ENCODE data around the gene PPP2R1B.

Gene PPP2R1B

GRCh38 chr11:111748035-111748804, 18.0 kb downstream of the PPP2R1B start:
- DNase-seq (ENCODE audit: low read depth, low spot score): no peak

- DNase-seq (ENCODE audit: low read depth, low spot score): no peak
Measured at GRCh38 chr11:111745719-111746504, 20.3 kb downstream of the PPP2R1B start.

DNA sequence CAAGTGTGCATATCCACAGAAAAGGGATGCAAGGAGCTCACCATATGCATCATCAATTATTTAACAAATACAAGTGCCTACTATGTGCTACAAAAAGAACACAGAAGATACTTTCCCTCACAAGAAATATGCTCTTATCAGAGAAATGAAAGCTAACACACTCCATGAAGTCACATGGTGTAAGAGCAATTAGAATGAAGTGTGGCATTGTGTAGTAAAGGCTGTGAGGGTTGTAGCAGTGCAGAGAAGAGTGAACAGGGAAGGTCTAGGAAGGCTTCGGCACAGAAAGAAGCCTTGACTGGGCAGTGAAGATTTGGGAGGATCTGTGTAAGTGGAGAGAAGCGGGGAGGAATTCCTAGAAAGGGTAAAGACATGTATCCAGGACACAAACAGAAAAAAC, 22.5 kb downstream of the PPP2R1B start:
- DNase-seq (ENCODE audit: low read depth, low spot score): no peak

DNA sequence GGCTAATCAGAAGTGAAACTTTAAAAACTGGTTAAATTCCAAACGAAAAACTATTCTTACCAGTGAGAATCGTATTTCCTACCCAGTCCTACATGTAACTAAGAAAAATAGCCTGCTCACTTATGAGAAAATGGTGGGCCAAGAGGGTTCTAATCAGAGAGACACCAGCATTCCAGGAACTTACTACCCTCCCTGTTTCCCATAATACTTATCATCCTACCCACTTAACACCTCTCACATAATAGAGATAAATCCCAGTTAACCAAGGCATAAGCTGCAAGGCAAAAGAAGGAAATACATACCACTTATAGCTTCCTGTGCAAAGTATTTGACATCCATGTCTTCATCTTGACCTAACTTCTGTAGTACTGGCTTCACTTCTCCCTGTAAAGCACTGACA, 24.4 kb downstream of the PPP2R1B start:
- DNase-seq (ENCODE audit: low read depth, low spot score): no peak

GRCh38 chr11:111739299-111739698, 26.9 kb downstream of the PPP2R1B start:
- DNase-seq (ENCODE audit: low read depth, low spot score): no peak

DNA sequence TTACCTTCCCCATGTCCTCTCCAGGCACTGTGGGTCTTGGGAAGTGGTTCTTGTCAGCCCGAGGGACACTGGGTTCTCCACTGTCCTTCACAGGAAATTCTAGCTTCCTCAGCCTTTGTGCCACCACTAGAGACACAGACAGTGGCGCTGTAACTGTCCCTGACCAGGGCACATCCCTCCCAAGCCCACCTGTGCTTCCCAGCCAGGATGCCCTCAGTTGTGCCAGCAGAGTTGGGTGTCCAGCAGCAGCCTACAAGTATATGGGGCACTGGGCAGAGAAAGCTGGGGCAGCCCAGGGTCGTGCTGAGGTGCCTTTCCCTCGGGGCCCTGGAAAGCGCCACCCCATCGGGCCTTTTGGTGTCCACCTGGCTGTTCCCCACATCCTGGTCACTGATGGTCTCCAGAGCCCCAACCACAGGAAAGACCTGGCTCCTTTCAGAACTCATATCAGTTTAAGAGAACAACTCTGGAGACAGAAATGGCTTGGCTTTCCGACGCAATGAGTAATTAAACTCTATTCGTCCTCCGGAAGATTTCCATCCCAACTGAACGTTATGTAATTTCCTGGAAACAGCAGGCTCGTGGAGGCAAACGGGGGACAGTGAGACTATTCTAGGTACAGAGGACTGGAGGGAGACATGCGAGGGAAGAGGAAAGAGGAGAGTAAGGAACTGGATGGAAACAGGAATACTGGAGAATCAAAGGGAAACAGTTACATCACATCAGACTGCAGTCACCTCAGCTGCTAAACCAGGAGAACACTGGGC, 28.6 kb downstream of the PPP2R1B start:
- no peak for DNase-seq (ENCODE audit: low read depth, low spot score)

DNA sequence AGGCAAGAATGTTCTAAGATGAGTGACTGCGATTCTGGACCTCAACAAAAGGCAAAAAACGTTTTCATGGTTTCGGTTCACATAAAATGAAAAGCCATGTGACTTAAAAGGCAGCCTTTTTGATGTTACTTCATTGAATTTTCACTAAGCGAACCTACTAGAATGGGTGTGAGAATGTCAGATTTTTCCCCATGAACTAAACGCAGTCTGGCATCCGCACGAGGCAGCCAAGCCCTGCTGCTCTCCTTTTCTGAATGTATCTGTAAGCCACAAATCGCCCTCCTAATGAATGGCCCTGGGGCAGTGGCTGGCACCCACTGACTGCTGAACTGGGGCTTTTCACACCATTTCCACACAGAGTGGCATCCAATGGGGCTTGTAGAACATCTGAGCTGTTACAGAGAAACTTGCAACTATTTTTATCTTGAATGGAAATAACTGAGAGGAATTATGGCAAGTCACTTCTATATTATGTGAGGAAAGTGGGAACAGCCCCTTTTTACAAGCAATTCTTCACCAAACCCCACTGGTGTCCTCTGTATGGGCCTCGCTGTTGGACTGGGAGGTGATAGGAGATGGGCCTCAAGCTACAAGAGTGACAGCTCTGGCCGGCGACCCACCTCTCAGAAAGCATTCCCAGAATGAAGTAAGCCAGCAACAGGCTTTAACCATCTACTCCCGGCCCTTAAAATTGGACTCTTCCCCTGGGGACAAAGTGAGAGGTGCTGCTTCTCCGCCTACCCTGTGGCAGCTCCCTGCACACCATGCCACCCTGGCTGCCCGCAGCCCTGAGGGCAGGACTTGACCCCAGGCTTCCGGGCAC, 29.4 kb downstream of the PPP2R1B start:
- no peak for DNase-seq (ENCODE audit: low read depth, low spot score)

GRCh38 chr11:111736181-111736590, 30.0 kb downstream of the PPP2R1B start:
- no peak for DNase-seq (ENCODE audit: low read depth, low spot score)

DNA sequence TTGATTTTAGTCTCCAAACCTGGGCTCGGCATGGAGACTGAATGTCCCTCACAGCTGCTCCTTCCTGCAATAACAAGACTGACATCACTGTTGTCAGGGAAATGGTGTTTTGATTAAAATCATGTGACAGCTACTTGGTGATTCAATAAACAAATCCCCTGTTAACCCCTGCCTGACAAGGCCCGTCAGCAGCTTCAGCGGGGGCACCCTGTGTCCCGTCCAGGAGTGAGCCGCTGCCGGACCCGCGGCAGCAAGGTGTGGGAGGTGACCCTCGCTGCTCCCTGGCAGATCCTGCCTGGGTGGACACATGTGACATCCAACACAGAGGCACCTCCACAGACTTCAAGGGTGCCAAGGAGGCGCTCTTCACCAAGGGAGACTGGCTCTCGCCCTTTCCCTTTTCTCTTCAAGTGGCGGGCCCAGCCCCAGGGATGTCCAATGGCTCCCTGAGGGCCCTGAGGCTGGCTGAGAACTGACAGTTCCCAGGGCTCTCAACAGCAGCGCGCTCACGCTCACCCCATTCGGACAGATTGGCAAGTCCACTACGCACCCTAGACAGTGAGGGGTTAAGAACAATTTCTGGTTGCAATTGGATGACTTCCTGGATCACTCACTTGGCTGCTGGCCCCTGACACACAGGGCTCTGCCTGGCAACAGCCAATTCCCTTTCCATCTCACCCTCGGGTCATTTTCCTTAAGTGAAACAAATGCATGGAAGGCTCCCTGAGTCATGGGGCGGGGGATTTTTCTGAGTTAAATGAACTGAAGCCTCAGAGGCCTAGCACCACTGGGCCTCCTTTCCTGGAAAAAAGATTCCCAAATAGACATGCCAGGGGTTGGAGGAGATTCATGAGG, 30.7 kb downstream of the PPP2R1B start:
- DNase-seq (ENCODE audit: low read depth, low spot score): peak; percentile 66

- DNase-seq (ENCODE audit: low read depth, low spot score): no peak
Measured at GRCh38 chr11:111734954-111735261, 31.3 kb downstream of the PPP2R1B start.

DNA sequence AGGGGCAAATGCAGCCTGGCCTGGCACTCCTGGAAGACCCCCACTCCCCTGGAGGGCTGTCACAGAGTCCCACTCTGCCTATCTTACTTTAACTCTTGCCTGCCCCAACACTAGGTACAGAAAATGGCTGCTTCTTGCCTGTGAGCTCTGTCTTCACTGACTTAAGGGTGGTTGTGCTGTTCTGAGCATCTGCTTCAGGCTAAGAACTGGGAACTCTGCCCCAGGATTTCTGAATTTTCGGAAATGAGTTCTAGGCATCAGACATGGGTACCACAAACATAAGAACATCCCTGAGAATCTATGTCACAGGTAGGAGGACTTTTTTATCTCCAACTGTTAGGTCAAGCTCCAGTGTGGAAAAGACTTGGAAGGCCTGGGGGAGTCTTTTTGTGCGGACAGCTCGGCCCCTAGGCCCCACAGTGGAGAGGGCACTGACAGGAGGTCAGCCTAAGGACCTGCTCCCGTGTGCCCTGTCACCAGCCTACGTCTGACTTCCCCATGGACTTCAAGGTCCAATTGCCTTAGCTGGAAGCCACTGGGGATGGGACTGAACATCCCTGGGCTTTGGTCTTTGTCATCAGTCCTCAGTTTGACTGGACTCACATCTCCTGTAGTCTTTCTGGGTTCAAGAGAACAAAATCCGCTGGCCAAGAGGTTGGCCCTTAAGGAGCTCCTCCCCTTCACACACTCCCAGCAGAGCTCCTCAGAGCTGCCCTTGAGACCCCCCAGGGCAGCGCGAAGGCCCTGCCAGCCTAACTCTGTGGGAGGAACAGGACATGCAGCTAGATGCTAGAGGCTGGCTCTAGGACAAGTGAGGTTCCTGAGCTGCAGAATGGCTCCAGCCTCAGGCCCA, 31.9 kb downstream of the PPP2R1B start:
- DNase-seq (ENCODE audit: low read depth, low spot score): no peak

DNA sequence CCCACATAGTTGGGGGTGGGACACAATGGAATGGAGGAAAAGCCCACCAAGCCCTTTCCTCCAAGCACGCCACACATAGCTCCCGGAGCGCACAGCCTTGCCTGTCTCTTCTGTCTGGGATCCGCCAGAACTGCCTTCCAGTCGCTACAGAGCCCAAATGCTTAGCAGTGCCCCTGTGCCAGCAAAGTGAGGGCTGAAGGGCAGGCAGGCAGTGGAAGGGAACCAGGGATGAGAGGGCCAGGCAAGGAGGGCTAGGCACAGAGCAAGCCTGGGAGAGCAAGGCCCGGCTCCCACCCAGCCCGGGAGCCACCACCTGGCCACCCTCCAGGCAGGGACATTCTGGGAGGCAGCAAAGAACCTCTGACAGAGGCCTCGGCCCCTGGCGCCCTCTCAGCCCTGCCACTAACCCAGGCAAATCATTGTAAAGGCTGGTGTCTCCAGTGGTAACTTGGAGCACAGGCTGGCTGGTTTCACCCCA, 32.5 kb downstream of the PPP2R1B start:
- no peak for DNase-seq (ENCODE audit: low read depth, low spot score)

DNA sequence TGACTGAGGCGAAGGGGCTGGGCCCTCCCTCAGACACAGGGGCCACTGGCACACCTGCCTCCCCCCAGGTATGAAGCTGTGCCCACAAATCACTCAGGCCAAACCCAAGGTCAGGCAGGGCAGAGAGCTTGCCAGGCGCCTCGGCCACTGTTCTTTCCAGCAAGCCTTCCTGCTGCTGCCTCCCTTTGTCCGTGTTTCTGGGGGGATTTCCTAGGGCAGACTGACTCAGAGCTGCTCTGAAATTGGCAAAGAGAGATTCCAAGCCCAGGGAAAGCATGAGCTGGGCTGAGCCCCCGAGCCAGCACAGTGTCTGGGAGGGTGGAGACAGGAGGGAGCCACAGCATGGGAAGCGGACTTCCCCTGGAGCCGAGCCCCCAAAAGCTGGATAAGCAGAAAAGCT, 33.2 kb downstream of the PPP2R1B start:
- DNase-seq (ENCODE audit: low read depth, low spot score): no peak

DNA sequence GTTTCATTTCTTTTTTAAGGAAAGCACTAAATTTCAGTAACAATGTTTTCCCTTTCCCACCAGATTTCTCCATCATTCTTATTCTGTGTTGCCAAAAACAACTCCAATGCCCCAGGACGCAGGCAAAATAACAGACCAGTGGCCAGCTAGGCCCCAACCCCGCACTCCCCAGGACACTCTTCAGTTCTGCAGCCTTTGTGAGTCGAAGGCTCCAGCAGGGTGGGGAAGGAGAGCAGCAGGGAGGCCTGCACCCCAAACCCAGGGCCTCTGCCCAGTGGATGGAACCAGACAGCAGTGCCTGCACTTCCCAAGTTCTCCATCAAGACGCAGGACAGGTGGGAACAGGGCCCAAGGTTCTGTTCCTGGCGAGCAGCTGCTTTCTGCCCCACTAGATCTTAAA, 34.4 kb downstream of the PPP2R1B start:
- no peak for DNase-seq (ENCODE audit: low read depth, low spot score)

- DNase-seq (ENCODE audit: low read depth, low spot score): peak; percentile 26
Measured at GRCh38 chr11:111730871-111731591, 35.2 kb downstream of the PPP2R1B start.

- no peak for DNase-seq (ENCODE audit: low read depth, low spot score)
Measured at GRCh38 chr11:111729831-111730311, 36.3 kb downstream of the PPP2R1B start.

- DNase-seq (ENCODE audit: low read depth, low spot score): no peak
Measured at GRCh38 chr11:111729071-111729830, 36.9 kb downstream of the PPP2R1B start.

DNA sequence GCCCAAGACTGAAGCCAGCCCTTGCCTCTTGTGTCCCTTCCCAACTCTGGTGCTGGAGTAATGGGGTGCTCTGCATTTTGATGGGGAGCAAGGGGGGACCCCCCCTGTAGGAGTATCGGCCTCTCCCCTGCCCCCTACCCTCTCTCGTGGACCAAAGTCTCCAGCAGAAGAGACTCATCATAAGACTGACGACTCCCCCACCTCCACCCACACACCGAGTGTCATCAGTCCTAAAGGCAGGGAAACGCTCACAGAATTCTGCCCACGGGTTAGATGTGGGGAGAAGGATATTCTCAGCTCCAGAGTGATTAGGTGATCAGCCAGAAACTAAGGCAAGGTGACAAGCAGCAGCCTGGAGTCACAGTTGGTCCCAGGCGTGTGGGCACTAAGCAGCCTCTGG, 38.8 kb downstream of the PPP2R1B start:
- DNase-seq (ENCODE audit: low read depth, low spot score): no peak
